Activated CD8-positive, alpha-beta memory T cell treated with anti-CD3 and anti-CD28 coated beads for 1 hour (primary cell): ENCODE data around the gene GPN1.
"Not testable (repeated sequence)": the region's sequence is repeated elsewhere in the genome, so short reads cannot be mapped to it uniquely, and the experiment has no call there.

Experiments
- DNase-seq, 2 donors: peaks; one replicate each; pipeline ENCODE4 v3.0.0-alpha.2; 2020; ENCODE audit warnings: low read depth in 1 of 2; ENCODE audit errors: extremely low read depth in 1 of 2

The GPN1 gene

GRCh38 chr2:27628767-27629709, at the start of gene GPN1, which contains the start of gene CCDC121:
Gene GPN1 (plus strand): TSS chr2:27629050. CDS start chr2:27629059, 9 bp downstream.
Gene CCDC121 (minus strand): TSS chr2:27629012. CDS start chr2:27627799, 1,213 bp downstream.
- peak; percentile 89 to 90 for DNase-seq

- DNase-seq, result no peak
Observed at GRCh38 chr2:27581417-27582128, 47.3 kb upstream of the GPN1 start.

- DNase-seq, result no peak
Observed at GRCh38 chr2:27582129-27582694, 46.6 kb upstream of the GPN1 start.

- peak; percentile 57 to 60 for DNase-seq
Observed at GRCh38 chr2:27582695-27583389, 46.0 kb upstream of the GPN1 start, which contains the start of gene ZNF512. Gene ZNF512 (plus strand): TSS chr2:27583042. CDS start chr2:27583113, 71 bp downstream.

DNA sequence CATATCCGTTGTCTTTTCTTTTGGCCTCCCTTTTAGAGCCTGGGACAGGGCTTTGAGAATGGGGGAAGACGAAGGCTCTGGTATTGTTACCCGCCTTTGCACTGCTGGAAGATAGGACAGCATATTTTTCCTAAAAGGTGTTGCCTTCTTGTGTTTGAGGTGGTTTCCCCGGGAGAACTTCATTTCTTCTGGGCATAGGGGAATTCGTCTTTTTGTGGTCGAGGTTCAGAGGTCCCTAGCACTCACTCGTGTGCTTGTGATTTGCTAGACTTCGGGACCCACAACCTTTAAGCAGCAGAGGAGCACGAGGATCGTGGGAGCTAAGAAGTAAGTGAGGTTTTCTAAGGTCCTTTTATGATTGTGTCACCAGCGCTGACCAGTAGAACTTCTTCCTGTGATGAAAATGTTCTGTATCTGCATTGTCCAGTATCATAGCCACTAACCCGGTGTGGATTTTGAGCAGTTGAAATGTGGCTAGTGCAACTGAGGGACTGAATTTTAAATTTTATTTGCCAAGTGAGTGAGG, 45.4 kb upstream of the GPN1 start:
- no peak for DNase-seq

DNA sequence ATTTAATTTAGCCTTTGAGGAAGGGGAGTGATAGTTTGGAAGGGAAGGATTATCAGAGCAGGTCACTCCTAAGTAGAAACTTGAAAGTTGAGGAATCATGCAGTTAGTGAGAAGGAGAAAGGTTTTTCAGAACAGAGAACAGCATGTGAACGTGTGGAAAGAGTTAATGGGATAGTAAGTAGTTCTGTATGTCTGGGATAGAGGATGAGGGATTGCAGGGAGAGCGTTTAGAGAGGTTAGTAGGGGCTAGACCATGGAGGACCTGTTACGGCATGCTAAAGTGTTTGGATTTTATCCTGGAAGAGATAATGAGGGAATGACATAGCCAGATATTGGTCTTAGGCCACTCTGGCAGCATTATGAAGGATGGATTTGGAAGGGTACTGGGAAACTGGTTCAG, 44.3 kb upstream of the GPN1 start:
- DNase-seq, result no peak

- no peak for DNase-seq
Observed at GRCh38 chr2:27587025-27587424, 41.8 kb upstream of the GPN1 start.

DNA sequence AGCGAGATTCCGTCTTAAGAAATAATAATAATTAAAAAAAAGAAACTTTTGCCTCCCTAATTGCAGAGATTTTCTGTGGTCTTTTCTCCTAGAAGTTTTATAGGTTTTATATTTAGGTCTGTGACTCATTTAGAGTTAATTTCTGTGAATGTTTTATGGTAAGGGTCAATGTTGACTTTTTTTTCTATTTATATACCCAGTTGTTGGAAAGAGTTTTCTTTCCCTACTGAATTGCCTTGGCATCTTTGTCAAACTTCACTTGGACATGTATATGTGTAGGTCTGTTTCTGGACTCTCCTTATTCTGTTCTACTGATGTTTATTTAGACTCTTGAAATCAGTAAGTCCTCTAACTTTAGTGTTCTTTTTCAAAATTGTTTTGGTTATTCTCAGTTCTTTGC, 40.5 kb upstream of the GPN1 start:
- no peak for DNase-seq

DNA sequence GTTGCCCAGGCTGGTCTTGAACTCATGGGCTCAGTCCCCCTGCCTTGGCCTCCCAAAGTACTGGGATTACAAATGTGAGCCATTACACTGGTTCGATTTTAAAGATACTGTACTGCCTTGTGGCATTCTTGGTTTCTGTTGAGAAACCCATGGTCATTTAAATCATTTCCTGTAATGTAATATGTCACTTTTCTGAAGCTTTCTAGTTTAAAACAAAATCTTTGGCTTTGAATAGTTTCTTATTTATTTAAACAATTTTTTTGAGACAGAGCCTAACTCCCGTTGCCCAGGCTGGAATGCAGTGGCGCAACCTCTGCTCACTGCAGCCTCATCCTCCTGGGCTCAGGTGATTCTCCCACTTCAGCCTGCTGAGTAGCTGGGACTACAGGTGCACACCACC, 37.1 kb upstream of the GPN1 start:
- no peak for DNase-seq

GRCh38 chr2:27593240-27593639, 35.6 kb upstream of the GPN1 start:
- DNase-seq, result no peak

DNA sequence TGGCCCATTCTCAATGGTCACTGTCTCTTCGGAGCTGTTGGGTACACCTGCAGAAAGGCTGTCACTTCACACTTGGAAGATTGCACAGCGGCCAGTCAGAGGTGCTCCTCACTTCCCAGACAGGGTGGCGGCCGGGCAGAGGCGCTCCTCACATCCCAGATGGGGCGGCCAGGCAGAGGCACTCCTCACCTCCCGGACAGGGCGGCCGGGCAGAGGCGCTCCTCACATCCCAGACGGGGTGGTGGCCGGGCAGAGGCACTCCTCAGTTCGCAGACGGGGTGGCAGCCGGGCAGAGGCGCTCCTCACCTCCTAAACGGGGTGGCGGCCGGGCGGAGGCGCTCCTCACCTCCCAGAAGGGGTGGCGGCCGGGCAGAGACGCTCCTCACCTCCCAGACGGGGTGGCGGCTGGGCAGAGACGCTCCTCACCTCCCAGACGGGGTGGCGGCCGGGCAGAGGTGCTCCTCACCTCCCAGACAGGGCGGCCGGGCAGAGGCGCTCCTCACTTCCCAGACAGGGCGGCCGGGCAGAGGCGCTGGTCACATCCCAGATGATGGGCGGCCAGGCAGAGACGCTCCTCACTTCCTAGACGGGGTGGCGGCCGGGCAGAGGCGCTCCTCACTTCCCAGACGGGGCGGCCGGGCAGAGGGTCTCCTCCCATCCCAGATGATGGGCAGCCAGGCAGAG, 34.7 kb upstream of the GPN1 start:
- not testable (repeated sequence) for DNase-seq

GRCh38 chr2:27595412-27595811, 33.4 kb upstream of the GPN1 start:
- DNase-seq, result not testable (repeated sequence)

DNA sequence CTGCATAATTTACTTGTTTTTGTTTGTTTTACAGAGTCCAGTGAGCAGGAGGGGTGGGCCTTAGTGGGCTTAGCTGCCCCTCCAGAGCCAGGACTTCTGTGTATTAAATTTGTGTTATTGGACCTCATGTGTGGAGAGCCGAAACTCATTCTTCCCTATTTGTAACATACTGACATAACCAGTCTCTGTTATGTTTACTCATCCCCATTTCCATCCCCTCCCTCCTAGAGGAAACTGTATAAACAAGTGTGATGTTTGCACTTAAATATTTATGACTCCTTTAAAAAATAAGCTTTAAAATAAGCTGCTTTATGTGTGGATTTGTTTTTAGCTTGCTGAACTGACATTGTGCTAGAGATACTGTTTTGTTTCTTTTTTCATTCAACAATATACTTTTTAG, 32.2 kb upstream of the GPN1 start:
- DNase-seq, result no peak

- DNase-seq, result no peak
Observed at GRCh38 chr2:27606611-27607010, 22.2 kb upstream of the GPN1 start.

- no peak for DNase-seq
Observed at GRCh38 chr2:27613985-27614384, 14.9 kb upstream of the GPN1 start.

DNA sequence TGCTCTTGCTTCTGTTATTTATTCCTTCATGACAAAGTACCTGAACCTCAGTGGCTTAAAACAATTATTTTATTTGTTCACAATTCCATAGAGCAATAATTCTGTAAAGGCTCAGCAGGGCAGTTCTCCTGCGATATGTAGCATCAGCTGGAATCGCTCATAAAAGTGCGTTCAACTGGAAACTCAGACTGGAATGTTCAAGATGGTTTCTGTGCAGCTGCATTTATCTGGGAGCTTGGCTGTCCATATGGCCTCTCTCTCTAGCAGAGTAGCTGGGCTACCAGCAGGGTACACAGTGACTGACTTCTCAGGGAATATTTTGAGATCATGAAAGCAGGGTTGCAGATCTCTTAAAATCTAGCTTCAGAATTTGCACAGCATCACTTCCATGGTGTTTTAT, 13.5 kb upstream of the GPN1 start:
- DNase-seq, result no peak

DNA sequence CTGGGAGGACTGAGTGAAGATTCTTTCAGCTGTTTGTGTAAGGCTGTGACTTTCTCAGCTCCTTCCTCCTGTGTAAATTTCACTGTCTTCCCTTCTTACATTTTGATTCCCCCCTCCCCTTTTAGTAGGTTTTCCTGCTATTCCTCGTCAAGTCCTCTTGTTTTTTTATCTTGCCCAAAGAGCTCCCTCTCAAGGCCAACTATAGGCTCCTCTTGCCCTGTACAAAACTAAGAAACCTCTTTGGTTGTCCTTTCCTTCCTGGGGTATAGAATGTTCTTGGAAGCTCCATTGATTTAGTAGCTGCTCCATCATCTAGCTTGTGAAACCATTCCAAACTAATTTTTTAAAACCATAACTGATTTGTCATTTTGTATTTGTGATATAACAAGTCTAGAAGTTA, 7.3 kb upstream of the GPN1 start:
- no peak for DNase-seq

- DNase-seq, result no peak
Observed at GRCh38 chr2:27622921-27623384, 5.9 kb upstream of the GPN1 start.

DNA sequence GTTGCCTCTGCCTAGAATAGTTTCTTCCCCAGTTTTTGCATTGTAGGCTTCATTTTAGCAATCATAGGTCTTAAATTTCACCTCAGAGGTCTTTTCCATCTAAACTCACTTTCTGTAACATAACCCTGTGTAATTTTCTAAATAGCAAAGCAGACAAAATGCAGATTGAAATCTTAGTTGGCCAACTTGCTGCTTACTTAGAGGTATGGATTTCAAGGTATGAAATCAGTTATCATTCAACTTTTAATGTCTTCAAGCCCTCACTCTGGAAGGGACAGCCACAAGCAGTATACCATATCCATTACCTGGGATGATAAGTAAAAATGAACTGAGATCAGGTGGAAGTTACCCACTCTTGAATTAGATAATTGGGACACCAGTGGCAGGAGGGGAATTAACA, 3.9 kb upstream of the GPN1 start:
- no peak for DNase-seq

GRCh38 chr2:27626323-27626722, 2.5 kb upstream of the GPN1 start:
- not testable (repeated sequence) for DNase-seq
